ENCODE data around the gene GPN2.
"Not testable (repeated sequence)": the region's sequence is repeated elsewhere in the genome, so short reads cannot be mapped to it uniquely, and the experiment has no call there.

The GPN2 gene

GRCh38 chr1:26853156-26853555 lies 36.9 kb downstream of the GPN2 start:
- Histone ChIP-seq H3K4me1 (ENCODE audit: control insufficient read depth, low read depth, low read length) (no peaks in the 10 kb centered on the region), H3K27ac (ENCODE audit: low read length) (no peak overlapping the region), H3K36me3 (ENCODE audit: control insufficient read depth, low read depth, low read length) (peaks cover 34% of the 10 kb centered on the region), H3K9me3 (ENCODE audit: control insufficient read depth, low read depth, low read length) (no peaks in the 10 kb centered on the region), H3K27me3 (ENCODE audit: control insufficient read depth, insufficient read depth, low read length) (no peaks in the 10 kb centered on the region), H3K9ac (ENCODE audit: low read length) (no peak overlapping the region), H3K4me3 (ENCODE audit: low read length) (no peak overlapping the region)

- Histone ChIP-seq H3K27ac (ENCODE audit: low read length) (no peak overlapping the region), H3K4me1 (ENCODE audit: control insufficient read depth, low read depth, low read length) (no peaks in the 10 kb centered on the region), H3K9me3 (ENCODE audit: control insufficient read depth, low read depth, low read length) (no peaks in the 10 kb centered on the region), H3K4me3 (ENCODE audit: low read length) (no peak overlapping the region), H3K9ac (ENCODE audit: low read length) (no peak overlapping the region), H3K27me3 (ENCODE audit: control insufficient read depth, insufficient read depth, low read length) (no peaks in the 10 kb centered on the region), H3K36me3 (ENCODE audit: control insufficient read depth, low read depth, low read length) (peaks cover 34% of the 10 kb centered on the region)
These were observed 37.4 kb downstream of the GPN2 start for GRCh38 chr1:26852701-26853100.

- Histone ChIP-seq H3K36me3 (ENCODE audit: control insufficient read depth, low read depth, low read length) (peaks cover 34% of the 10 kb centered on the region), H3K4me3 (ENCODE audit: low read length) (no peak overlapping the region)
These were observed 38.9 kb downstream of the GPN2 start for GRCh38 chr1:26851106-26851684.

GRCh38 chr1:26848941-26849774 lies 40.9 kb downstream of the GPN2 start:
- peaks cover 38% of the 10 kb centered on the region for H3K36me3 ChIP-seq (ENCODE audit: control insufficient read depth, low read depth, low read length)
- no peak overlapping the region for H3K9ac ChIP-seq (ENCODE audit: low read length)

More at GRCh38 chr1:26851106-26851684, 38.9 kb downstream of the GPN2 start:
- no peaks in the 10 kb centered on the region for H3K9me3 ChIP-seq (ENCODE audit: control insufficient read depth, low read depth, low read length)
- no peaks in the 10 kb centered on the region for H3K4me1 ChIP-seq (ENCODE audit: control insufficient read depth, low read depth, low read length)
- H3K27ac ChIP-seq (ENCODE audit: low read length) = no peak overlapping the region
- no peak overlapping the region for H3K9ac ChIP-seq (ENCODE audit: low read length)
- no peaks in the 10 kb centered on the region for H3K27me3 ChIP-seq (ENCODE audit: control insufficient read depth, insufficient read depth, low read length)

GRCh38 chr1:26848499-26848898 lies 41.6 kb downstream of the GPN2 start:
- Histone ChIP-seq H3K4me3 (ENCODE audit: low read length) (no peak overlapping the region), H3K9me3 (ENCODE audit: control insufficient read depth, low read depth, low read length) (no peaks in the 10 kb centered on the region), H3K9ac (ENCODE audit: low read length) (no peak overlapping the region), H3K27me3 (ENCODE audit: control insufficient read depth, insufficient read depth, low read length) (no peaks in the 10 kb centered on the region), H3K27ac (ENCODE audit: low read length) (no peak overlapping the region), H3K4me1 (ENCODE audit: control insufficient read depth, low read depth, low read length) (no peaks in the 10 kb centered on the region), H3K36me3 (ENCODE audit: control insufficient read depth, low read depth, low read length) (peaks cover 41% of the 10 kb centered on the region)

More at GRCh38 chr1:26848941-26849774, 40.9 kb downstream of the GPN2 start:
- no peaks in the 10 kb centered on the region for H3K27me3 ChIP-seq (ENCODE audit: control insufficient read depth, insufficient read depth, low read length)
- H3K9me3 ChIP-seq (ENCODE audit: control insufficient read depth, low read depth, low read length) = no peaks in the 10 kb centered on the region
- H3K4me1 ChIP-seq (ENCODE audit: control insufficient read depth, low read depth, low read length) = no peaks in the 10 kb centered on the region
- H3K27ac ChIP-seq (ENCODE audit: low read length) = no peak overlapping the region
- no peak overlapping the region for H3K4me3 ChIP-seq (ENCODE audit: low read length)

- H3K36me3 ChIP-seq (ENCODE audit: control insufficient read depth, low read depth, low read length) = peaks cover 41% of the 10 kb centered on the region
- H3K27ac ChIP-seq (ENCODE audit: low read length); H3K9ac ChIP-seq (ENCODE audit: low read length): not testable (repeated sequence)
These were observed 42.3 kb downstream of the GPN2 start for GRCh38 chr1:26847826-26848225.

GRCh38 chr1:26844424-26845196 lies 45.5 kb downstream of the GPN2 start:
- no peak overlapping the region for H3K4me3 ChIP-seq (ENCODE audit: low read length)
- H3K27me3 ChIP-seq (ENCODE audit: control insufficient read depth, insufficient read depth, low read length) = no peaks in the 10 kb centered on the region
- no peak overlapping the region for H3K27ac ChIP-seq (ENCODE audit: low read length)
- no peak overlapping the region for H3K9ac ChIP-seq (ENCODE audit: low read length)
- H3K4me1 ChIP-seq (ENCODE audit: control insufficient read depth, low read depth, low read length) = no peaks in the 10 kb centered on the region
- H3K36me3 ChIP-seq (ENCODE audit: control insufficient read depth, low read depth, low read length) = peaks cover 23% of the 10 kb centered on the region
- H3K9me3 ChIP-seq (ENCODE audit: control insufficient read depth, low read depth, low read length) = no peaks in the 10 kb centered on the region

More at GRCh38 chr1:26847826-26848225, 42.3 kb downstream of the GPN2 start:
- H3K4me1 ChIP-seq (ENCODE audit: control insufficient read depth, low read depth, low read length); H3K27me3 ChIP-seq (ENCODE audit: control insufficient read depth, insufficient read depth, low read length); H3K4me3 ChIP-seq (ENCODE audit: low read length); H3K9me3 ChIP-seq (ENCODE audit: control insufficient read depth, low read depth, low read length): not testable (repeated sequence)

GRCh38 chr1:26839779-26840178 lies 50.3 kb downstream of the GPN2 start:
- H3K27ac ChIP-seq (ENCODE audit: low read length) = no peak overlapping the region
- no peak overlapping the region for H3K4me3 ChIP-seq (ENCODE audit: low read length)
- no peaks in the 10 kb centered on the region for H3K4me1 ChIP-seq (ENCODE audit: control insufficient read depth, low read depth, low read length)
- H3K9me3 ChIP-seq (ENCODE audit: control insufficient read depth, low read depth, low read length) = no peaks in the 10 kb centered on the region
- H3K36me3 ChIP-seq (ENCODE audit: control insufficient read depth, low read depth, low read length) = peaks cover 13% of the 10 kb centered on the region
- H3K27me3 ChIP-seq (ENCODE audit: control insufficient read depth, insufficient read depth, low read length) = no peaks in the 10 kb centered on the region
- no peak overlapping the region for H3K9ac ChIP-seq (ENCODE audit: low read length)

GRCh38 chr1:26839339-26839722 lies 50.8 kb downstream of the GPN2 start:
- no peak overlapping the region for H3K9ac ChIP-seq (ENCODE audit: low read length)
- no peak overlapping the region for H3K27ac ChIP-seq (ENCODE audit: low read length)
- no peaks in the 10 kb centered on the region for H3K27me3 ChIP-seq (ENCODE audit: control insufficient read depth, insufficient read depth, low read length)
- peaks cover 15% of the 10 kb centered on the region for H3K36me3 ChIP-seq (ENCODE audit: control insufficient read depth, low read depth, low read length)
- H3K4me1 ChIP-seq (ENCODE audit: control insufficient read depth, low read depth, low read length) = no peaks in the 10 kb centered on the region
- no peak overlapping the region for H3K4me3 ChIP-seq (ENCODE audit: low read length)
- H3K9me3 ChIP-seq (ENCODE audit: control insufficient read depth, low read depth, low read length) = no peaks in the 10 kb centered on the region

- Histone ChIP-seq H3K27me3 (ENCODE audit: control insufficient read depth, insufficient read depth, low read length) (no peaks in the 10 kb centered on the region), H3K9ac (ENCODE audit: low read length) (no peak overlapping the region), H3K36me3 (ENCODE audit: control insufficient read depth, low read depth, low read length) (peaks cover 15% of the 10 kb centered on the region), H3K27ac (ENCODE audit: low read length) (no peak overlapping the region), H3K4me3 (ENCODE audit: low read length) (no peak overlapping the region), H3K9me3 (ENCODE audit: control insufficient read depth, low read depth, low read length) (no peaks in the 10 kb centered on the region), H3K4me1 (ENCODE audit: control insufficient read depth, low read depth, low read length) (no peaks in the 10 kb centered on the region)
These were observed 51.4 kb downstream of the GPN2 start for GRCh38 chr1:26838474-26839338.

GRCh38 chr1:26837665-26838064 lies 52.4 kb downstream of the GPN2 start:
- H3K27me3 ChIP-seq (ENCODE audit: control insufficient read depth, insufficient read depth, low read length); H3K4me1 ChIP-seq (ENCODE audit: control insufficient read depth, low read depth, low read length); H3K9me3 ChIP-seq (ENCODE audit: control insufficient read depth, low read depth, low read length); H3K9ac ChIP-seq (ENCODE audit: low read length); H3K27ac ChIP-seq (ENCODE audit: low read length); H3K4me3 ChIP-seq (ENCODE audit: low read length): not testable (repeated sequence)
- peaks cover 23% of the 10 kb centered on the region for H3K36me3 ChIP-seq (ENCODE audit: control insufficient read depth, low read depth, low read length)
